ENCODE measurements around the gene CHST6.
"Not testable (repeated sequence)": the region's sequence is repeated elsewhere in the genome, so short reads cannot be mapped to it uniquely, and the experiment has no call there.

CHST6 gene

GRCh38 chr16:75495076-75495674 is at the start of gene CHST6:
Gene CHST6 (minus strand): TSS chr16:75495441. CDS start chr16:75479828, 15,613 bp downstream.
- no peak for DNase-seq (ENCODE audit: low read depth)

GRCh38 chr16:75542462-75542861 is 47.2 kb upstream of the CHST6 start:
- DNase-seq (ENCODE audit: low read depth), result not testable (repeated sequence)

- no peak for DNase-seq (ENCODE audit: low read depth)
Observed at GRCh38 chr16:75541236-75541635, 46.0 kb upstream of the CHST6 start.

- DNase-seq (ENCODE audit: low read depth), result not testable (repeated sequence)
Observed at GRCh38 chr16:75538882-75539565, 43.8 kb upstream of the CHST6 start.

GRCh38 chr16:75537776-75538175 is 42.5 kb upstream of the CHST6 start:
- DNase-seq (ENCODE audit: low read depth), result no peak

GRCh38 chr16:75535901-75536300 is 40.7 kb upstream of the CHST6 start, which contains the start of gene CHST5:
Gene CHST5 (minus strand): TSS chr16:75536108. CDS start chr16:75530384, 5,724 bp downstream.
- no peak for DNase-seq (ENCODE audit: low read depth)

- DNase-seq (ENCODE audit: low read depth), result no peak
Observed at GRCh38 chr16:75535211-75535843, 40.1 kb upstream of the CHST6 start.

GRCh38 chr16:75534560-75535205 is 39.4 kb upstream of the CHST6 start:
- no peak for DNase-seq (ENCODE audit: low read depth)

- no peak for DNase-seq (ENCODE audit: low read depth)
Observed at GRCh38 chr16:75532791-75533190, 37.5 kb upstream of the CHST6 start.

GRCh38 chr16:75532142-75532765 is 37.0 kb upstream of the CHST6 start:
- DNase-seq (ENCODE audit: low read depth), result no peak

GRCh38 chr16:75529959-75530358 is 34.7 kb upstream of the CHST6 start:
- no peak for DNase-seq (ENCODE audit: low read depth)

GRCh38 chr16:75529056-75529905 is 34.0 kb upstream of the CHST6 start:
- no peak for DNase-seq (ENCODE audit: low read depth)

GRCh38 chr16:75527825-75528299 is 32.6 kb upstream of the CHST6 start:
- DNase-seq (ENCODE audit: low read depth), result no peak

- DNase-seq (ENCODE audit: low read depth), result no peak
Observed at GRCh38 chr16:75526032-75526790, 31.0 kb upstream of the CHST6 start.

- no peak for DNase-seq (ENCODE audit: low read depth)
Observed at GRCh38 chr16:75519175-75519574, 23.9 kb upstream of the CHST6 start.

GRCh38 chr16:75516189-75516966 is 21.1 kb upstream of the CHST6 start:
- not testable (repeated sequence) for DNase-seq (ENCODE audit: low read depth)

GRCh38 chr16:75514296-75514695 is 19.1 kb upstream of the CHST6 start:
- DNase-seq (ENCODE audit: low read depth), result no peak

- DNase-seq (ENCODE audit: low read depth), result no peak
Observed at GRCh38 chr16:75506574-75506973, 11.3 kb upstream of the CHST6 start.

- no peak for DNase-seq (ENCODE audit: low read depth)
Observed at GRCh38 chr16:75506107-75506506, 10.9 kb upstream of the CHST6 start.

GRCh38 chr16:75503801-75504200 is 8.6 kb upstream of the CHST6 start:
- DNase-seq (ENCODE audit: low read depth), result no peak

All from activated T-helper 1 cell treated with Interleukin-2 at 50 U/mL for 16 hours (primary cell).